ENCODE measurements around the gene CBX8. TPM values are rescaled to one million over a fixed set of nuclear protein-coding genes. Genes with fewer than 3 reads are reported as not detected.

Gene CBX8
- total and polyA plus RNA-seq, 2 of the 13 experiments (the other 11 are each of a cell fraction or from before 2014, with no cell fraction given): 0.34 to 12.6 TPM

DNA sequence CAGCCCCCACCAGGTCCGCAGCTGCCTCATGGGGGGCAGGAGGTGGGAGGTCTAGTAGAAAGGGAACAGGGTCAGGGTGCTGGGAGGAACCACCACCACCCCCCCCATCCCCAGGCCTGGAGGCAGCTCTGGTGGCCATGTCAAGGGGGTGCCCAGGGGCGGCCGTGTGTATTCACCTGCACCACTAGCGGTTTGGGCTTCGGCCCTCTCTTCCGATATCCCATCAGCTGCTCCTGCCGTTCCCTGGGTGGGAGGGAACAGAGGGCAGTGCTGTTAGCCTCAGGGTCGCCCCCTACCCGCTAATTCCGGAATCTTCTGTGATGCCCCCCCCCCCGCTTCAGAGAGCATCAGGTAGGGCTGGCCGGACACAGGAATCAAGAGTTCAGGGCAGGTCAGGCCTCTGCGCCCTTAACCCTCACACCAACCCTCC is 38.6 kb upstream of the CBX8 start (continued):
- TF ChIP-seq, protein P1, sequence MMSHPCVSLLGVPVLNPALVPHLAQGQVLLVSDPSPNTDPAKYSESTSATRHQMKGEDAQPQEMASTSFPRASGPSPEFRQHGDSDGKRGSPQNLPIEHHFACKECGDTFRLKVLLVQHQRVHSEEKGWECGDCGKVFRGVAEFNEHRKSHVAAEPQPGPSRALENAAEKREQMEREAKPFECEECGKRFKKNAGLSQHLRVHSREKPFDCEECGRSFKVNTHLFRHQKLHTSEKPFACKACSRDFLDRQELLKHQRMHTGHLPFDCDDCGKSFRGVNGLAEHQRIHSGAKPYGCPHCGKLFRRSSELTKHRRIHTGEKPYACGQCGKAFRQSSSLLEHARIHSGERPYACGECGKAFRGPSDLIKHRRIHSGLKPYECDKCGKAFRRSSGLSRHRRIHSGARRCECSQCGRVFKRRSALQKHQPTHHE (CRISPR knock-in tag; IDR thresholded peaks at IDR 0.05; ENCODE audit: borderline replicate concordance): no peak
- TF ChIP-seq ZNF260 (CRISPR knock-in tag; IDR thresholded peaks at IDR 0.05; ENCODE audit: borderline replicate concordance, low read depth) (no peak), NR2C2 (CRISPR knock-in tag; IDR thresholded peaks at IDR 0.05; ENCODE audit: borderline replicate concordance) (no peak), ZNF709 (CRISPR knock-in tag; IDR thresholded peaks at IDR 0.05) (no peak), ZNF292 (CRISPR knock-in tag; IDR thresholded peaks at IDR 0.05; ENCODE audit: borderline replicate concordance, low read depth) (no peak), AGO2 (optimal IDR thresholded peaks at IDR 0.05; ENCODE audit: low read depth, low read length) (peak; percentile 21), ZNF124 (CRISPR knock-in tag; IDR thresholded peaks at IDR 0.05) (no peak), MATR3 (CRISPR knock-in tag; IDR thresholded peaks at IDR 0.05) (no peak), RFX1 (IDR thresholded peaks at IDR 0.05) (no peak)
- TF ChIP-seq, protein P2, sequence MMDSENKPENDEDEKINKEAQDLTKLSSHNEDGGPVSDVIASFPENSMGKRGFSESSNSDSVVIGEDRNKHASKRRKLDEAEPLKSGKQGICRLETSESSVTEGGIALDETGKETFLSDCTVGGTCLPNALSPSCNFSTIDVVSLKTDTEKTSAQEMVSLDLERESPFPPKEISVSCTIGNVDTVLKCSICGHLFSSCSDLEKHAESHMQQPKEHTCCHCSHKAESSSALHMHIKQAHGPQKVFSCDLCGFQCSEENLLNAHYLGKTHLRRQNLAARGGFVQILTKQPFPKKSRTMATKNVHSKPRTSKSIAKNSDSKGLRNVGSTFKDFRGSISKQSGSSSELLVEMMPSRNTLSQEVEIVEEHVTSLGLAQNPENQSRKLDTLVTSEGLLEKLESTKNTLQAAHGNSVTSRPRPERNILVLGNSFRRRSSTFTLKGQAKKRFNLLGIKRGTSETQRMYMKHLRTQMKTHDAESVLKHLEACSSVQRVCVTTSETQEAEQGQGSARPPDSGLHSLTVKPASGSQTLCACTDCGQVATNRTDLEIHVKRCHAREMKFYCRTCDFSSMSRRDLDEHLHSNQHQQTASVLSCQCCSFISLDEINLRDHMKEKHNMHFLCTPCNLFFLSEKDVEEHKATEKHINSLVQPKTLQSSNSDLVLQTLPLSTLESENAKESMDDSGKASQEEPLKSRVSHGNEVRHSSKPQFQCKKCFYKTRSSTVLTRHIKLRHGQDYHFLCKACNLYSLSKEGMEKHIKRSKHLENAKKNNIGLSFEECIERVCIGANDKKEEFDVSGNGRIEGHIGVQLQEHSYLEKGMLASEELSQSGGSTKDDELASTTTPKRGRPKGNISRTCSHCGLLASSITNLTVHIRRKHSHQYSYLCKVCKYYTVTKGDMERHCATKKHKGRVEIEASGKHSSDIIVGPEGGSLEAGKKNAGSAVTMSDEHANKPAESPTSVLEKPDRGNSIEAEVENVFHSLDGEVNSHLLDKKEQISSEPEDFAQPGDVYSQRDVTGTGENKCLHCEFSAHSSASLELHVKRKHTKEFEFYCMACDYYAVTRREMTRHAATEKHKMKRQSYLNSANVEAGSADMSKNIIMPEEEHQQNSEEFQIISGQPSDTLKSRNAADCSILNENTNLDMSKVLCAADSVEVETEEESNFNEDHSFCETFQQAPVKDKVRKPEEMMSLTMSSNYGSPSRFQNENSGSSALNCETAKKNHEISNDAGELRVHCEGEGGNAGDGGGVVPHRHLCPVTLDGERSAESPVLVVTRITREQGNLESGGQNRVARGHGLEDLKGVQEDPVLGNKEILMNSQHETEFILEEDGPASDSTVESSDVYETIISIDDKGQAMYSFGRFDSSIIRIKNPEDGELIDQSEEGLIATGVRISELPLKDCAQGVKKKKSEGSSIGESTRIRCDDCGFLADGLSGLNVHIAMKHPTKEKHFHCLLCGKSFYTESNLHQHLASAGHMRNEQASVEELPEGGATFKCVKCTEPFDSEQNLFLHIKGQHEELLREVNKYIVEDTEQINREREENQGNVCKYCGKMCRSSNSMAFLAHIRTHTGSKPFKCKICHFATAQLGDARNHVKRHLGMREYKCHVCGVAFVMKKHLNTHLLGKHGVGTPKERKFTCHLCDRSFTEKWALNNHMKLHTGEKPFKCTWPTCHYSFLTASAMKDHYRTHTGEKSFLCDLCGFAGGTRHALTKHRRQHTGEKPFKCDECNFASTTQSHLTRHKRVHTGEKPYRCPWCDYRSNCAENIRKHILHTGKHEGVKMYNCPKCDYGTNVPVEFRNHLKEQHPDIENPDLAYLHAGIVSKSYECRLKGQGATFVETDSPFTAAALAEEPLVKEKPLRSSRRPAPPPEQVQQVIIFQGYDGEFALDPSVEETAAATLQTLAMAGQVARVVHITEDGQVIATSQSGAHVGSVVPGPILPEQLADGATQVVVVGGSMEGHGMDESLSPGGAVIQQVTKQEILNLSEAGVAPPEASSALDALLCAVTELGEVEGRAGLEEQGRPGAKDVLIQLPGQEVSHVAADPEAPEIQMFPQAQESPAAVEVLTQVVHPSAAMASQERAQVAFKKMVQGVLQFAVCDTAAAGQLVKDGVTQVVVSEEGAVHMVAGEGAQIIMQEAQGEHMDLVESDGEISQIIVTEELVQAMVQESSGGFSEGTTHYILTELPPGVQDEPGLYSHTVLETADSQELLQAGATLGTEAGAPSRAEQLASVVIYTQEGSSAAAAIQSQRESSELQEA (CRISPR knock-in tag; IDR thresholded peaks at IDR 0.05; ENCODE audit: not compliant biosample characterization): no peak
- TF ChIP-seq, protein P3, sequence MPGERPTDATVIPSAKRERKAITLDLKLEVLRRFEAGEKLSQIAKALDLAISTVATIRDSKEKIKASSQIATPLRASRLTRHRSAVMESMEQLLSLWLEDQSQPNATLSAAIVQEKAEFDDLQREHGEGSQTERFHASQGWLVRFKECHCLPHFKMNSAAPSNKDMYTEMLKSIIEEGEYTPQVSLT (CRISPR knock-in tag; IDR thresholded peaks at IDR 0.05; ENCODE audit: borderline replicate concordance, low read depth): no peak
- TF ChIP-seq, protein P4, sequence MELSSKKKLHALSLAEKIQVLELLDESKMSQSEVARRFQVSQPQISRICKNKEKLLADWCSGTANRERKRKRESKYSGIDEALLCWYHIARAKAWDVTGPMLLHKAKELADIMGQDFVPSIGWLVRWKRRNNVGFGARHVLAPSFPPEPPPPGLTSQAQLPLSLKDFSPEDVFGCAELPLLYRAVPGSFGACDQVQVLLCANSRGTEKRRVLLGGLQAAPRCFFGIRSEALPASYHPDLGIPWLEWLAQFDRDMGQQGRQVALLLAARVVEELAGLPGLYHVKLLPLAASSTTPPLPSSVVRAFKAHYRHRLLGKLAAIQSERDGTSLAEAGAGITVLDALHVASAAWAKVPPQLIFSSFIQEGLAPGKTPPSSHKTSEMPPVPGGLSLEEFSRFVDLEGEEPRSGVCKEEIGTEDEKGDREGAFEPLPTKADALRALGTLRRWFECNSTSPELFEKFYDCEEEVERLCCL (CRISPR knock-in tag; IDR thresholded peaks at IDR 0.05; ENCODE audit: borderline replicate concordance): no peak

Data from HepG2 (cell line).